ENCODE measurements around the gene KIF5C.

The KIF5C gene

GRCh38 chr2:148885209-148885608 lies 10.2 kb downstream of the KIF5C start:
- DNase-seq (ENCODE audit: low read depth in 1 of 2, low spot score in 1 of 2): no peak
- TF ChIP-seq POLR2AphosphoS5 (IDR thresholded peaks at IDR 0.05; ENCODE audit: low read depth) (no peak), REST (IDR thresholded peaks at IDR 0.05; ENCODE audit: insufficient replicate concordance, low read depth) (no peak), CTCF (IDR thresholded peaks at IDR 0.05; ENCODE audit: insufficient read depth, low read length) (no peak), SPI1 (IDR thresholded peaks at IDR 0.05; ENCODE audit: borderline replicate concordance, low read depth) (no peak), GABPA (IDR thresholded peaks at IDR 0.05; ENCODE audit: low read depth) (no peak)
- H3K27ac ChIP-seq (replicated peaks): no peak overlapping the region
- no peak overlapping the region for H3K4me3 ChIP-seq (replicated peaks; ENCODE audit: insufficient read depth, low read length)
- H3K27me3 ChIP-seq (ENCODE audit: insufficient read depth, poor library complexity, severe bottlenecking): peaks cover 41% of the 10 kb centered on the region

- no peak for DNase-seq (ENCODE audit: low read depth in 1 of 2, low spot score in 1 of 2)
- no peak for TF ChIP-seq SPI1 (IDR thresholded peaks at IDR 0.05; ENCODE audit: borderline replicate concordance, low read depth)
- TF ChIP-seq GABPA (IDR thresholded peaks at IDR 0.05; ENCODE audit: low read depth): no peak
- TF ChIP-seq REST (IDR thresholded peaks at IDR 0.05; ENCODE audit: insufficient replicate concordance, low read depth): no peak
- no peak for TF ChIP-seq CTCF (IDR thresholded peaks at IDR 0.05; ENCODE audit: insufficient read depth, low read length)
- no peak for TF ChIP-seq POLR2AphosphoS5 (IDR thresholded peaks at IDR 0.05; ENCODE audit: low read depth)
- peaks cover 45% of the 10 kb centered on the region for H3K27me3 ChIP-seq (ENCODE audit: insufficient read depth, poor library complexity, severe bottlenecking)
- no peak overlapping the region for H3K4me3 ChIP-seq (replicated peaks; ENCODE audit: insufficient read depth, low read length)
- no peak overlapping the region for H3K27ac ChIP-seq (replicated peaks)
These were observed 11.0 kb downstream of the KIF5C start for GRCh38 chr2:148885988-148886387.

GRCh38 chr2:148887350-148888002 lies 12.4 kb downstream of the KIF5C start:
- no peak for DNase-seq (ENCODE audit: low read depth in 1 of 2, low spot score in 1 of 2)
- peaks cover 45% of the 10 kb centered on the region for H3K27me3 ChIP-seq (ENCODE audit: insufficient read depth, poor library complexity, severe bottlenecking)
- no peak overlapping the region for H3K4me3 ChIP-seq (replicated peaks; ENCODE audit: insufficient read depth, low read length)
- H3K27ac ChIP-seq (replicated peaks): no peak overlapping the region
- no peak for TF ChIP-seq SPI1 (IDR thresholded peaks at IDR 0.05; ENCODE audit: borderline replicate concordance, low read depth)
- TF ChIP-seq POLR2AphosphoS5 (IDR thresholded peaks at IDR 0.05; ENCODE audit: low read depth): no peak
- TF ChIP-seq CTCF (IDR thresholded peaks at IDR 0.05; ENCODE audit: insufficient read depth, low read length): no peak
- TF ChIP-seq REST (IDR thresholded peaks at IDR 0.05; ENCODE audit: insufficient replicate concordance, low read depth): no peak
- no peak for TF ChIP-seq GABPA (IDR thresholded peaks at IDR 0.05; ENCODE audit: low read depth)
